Testis (tissue), 2 donors: ENCODE data around the gene ODAD3.

ENCODE experiments used
- CTCF ChIP-seq, 3 experiments: fragments of 450-650 bp in 2 of 3; fragments of 200-600 bp in 1 of 3; sonication (generic) in 1 of 3; IDR thresholded peaks; one replicate each; pipeline ENCODE4 v1.5.1; 2016 to 2019; ENCODE audit warnings: antibody characterized with exemption in 3 of 3, mild to moderate bottlenecking in 2 of 3, moderate library complexity in 1 of 3
- POLR2A ChIP-seq: fragments of 450-650 bp; IDR thresholded peaks from one replicate; pipeline ENCODE4 v1.6.1; 2017; ENCODE audit warnings: antibody characterized with exemption, mild to moderate bottlenecking, moderate library complexity

DNA sequence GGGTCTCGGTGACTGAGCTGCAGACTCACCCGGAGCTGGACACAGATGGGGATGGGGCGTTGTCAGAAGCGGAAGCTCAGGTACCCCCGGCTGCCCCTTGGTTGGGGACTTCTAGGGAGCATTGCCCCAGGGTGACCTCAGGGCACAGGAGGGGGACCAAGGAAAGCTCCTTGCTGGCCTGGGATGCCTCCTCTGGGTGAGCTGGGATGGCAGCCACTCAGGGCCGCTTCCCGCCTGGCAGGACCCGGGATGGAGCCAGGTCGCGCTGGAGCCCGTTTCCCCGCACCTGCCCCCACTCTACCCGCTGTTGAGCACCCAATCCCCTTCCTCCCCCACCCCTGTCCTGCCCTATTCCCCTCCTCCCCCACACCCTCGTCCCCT is 11.3 kb upstream of the ODAD3 start:
- TF ChIP-seq POLR2A = no peak
- TF ChIP-seq CTCF (IDR thresholded peaks at IDR 0.05) = no peak
